Memory B cell (primary cell): ENCODE results near the gene POU2AF3.

ENCODE experiments used
- ATAC-seq: fragments of 150-1000 bp; cut with Tn5 transposase; 2 replicates; pipeline ENCODE4 v1.10.0; 2021; ENCODE audit warnings: low read depth, mild to moderate bottlenecking, moderate library complexity
- DNase-seq, 2 donors: peaks; one replicate each; pipeline ENCODE4 v3.0.0; 2022; ENCODE audit warnings: low spot score in 2 of 2
- H3K27ac Mint-ChIP-seq: one replicate; pipeline ENCODE4 v1.8.0; 2022; ENCODE audit warnings: mild to moderate bottlenecking, moderate library complexity, mixed read lengths
- H3K27me3 Mint-ChIP-seq: one replicate; pipeline ENCODE4 v1.8.0; 2022; ENCODE audit warnings: mixed read lengths
- H3K36me3 Mint-ChIP-seq: one replicate; pipeline ENCODE4 v1.8.0; 2022; ENCODE audit warnings: mild to moderate bottlenecking, mixed read lengths
- H3K4me1 Mint-ChIP-seq: one replicate; pipeline ENCODE4 v1.8.0; 2022; ENCODE audit warnings: mixed read lengths
- H3K4me3 Mint-ChIP-seq: one replicate; pipeline ENCODE4 v1.8.0; 2022; ENCODE audit warnings: mild to moderate bottlenecking, moderate library complexity, mixed read lengths
- H3K9me3 Mint-ChIP-seq: one replicate; pipeline ENCODE4 v1.8.0; 2022; ENCODE audit warnings: mixed read lengths

Gene POU2AF3

GRCh38 chr11:111327908-111328624, 29.7 kb downstream of the POU2AF3 start:
- no peaks in the 10 kb centered on the region for H3K9me3 Mint-ChIP-seq
- DNase-seq (no peak), ATAC-seq (no peak)
- H3K4me1 Mint-ChIP-seq: peaks cover 2% of the 10 kb centered on the region
- no peaks in the 10 kb centered on the region for H3K27me3 Mint-ChIP-seq
- H3K27ac Mint-ChIP-seq: no peak overlapping the region
- no peak overlapping the region for H3K4me3 Mint-ChIP-seq
- peaks cover 14% of the 10 kb centered on the region for H3K36me3 Mint-ChIP-seq

- Mint-ChIP-seq H3K9me3 (no peaks in the 10 kb centered on the region), H3K27me3 (no peaks in the 10 kb centered on the region), H3K36me3 (peaks cover 20% of the 10 kb centered on the region), H3K4me3 (no peak overlapping the region), H3K27ac (no peak overlapping the region), H3K4me1 (peaks cover 8% of the 10 kb centered on the region)
- DNase-seq (no peak), ATAC-seq (no peak)
Measured at GRCh38 chr11:111329306-111330204, 31.2 kb downstream of the POU2AF3 start.

GRCh38 chr11:111330234-111330893, 32.0 kb downstream of the POU2AF3 start:
- Mint-ChIP-seq H3K27ac (no peak overlapping the region), H3K9me3 (no peaks in the 10 kb centered on the region), H3K36me3 (peaks cover 17% of the 10 kb centered on the region), H3K4me1 (peaks cover 8% of the 10 kb centered on the region), H3K27me3 (no peaks in the 10 kb centered on the region), H3K4me3 (no peak overlapping the region)
- ATAC-seq: no peak
- DNase-seq: no peak

- ATAC-seq (no peak), DNase-seq (no peak)
- Mint-ChIP-seq H3K27me3 (no peaks in the 10 kb centered on the region), H3K4me3 (no peak overlapping the region), H3K9me3 (no peaks in the 10 kb centered on the region), H3K36me3 (peaks cover 16% of the 10 kb centered on the region), H3K27ac (no peak overlapping the region), H3K4me1 (peaks cover 8% of the 10 kb centered on the region)
Measured at GRCh38 chr11:111331711-111332479, 33.5 kb downstream of the POU2AF3 start.

- peaks cover 27% of the 10 kb centered on the region for H3K36me3 Mint-ChIP-seq
- no peak for ATAC-seq
- no peaks in the 10 kb centered on the region for H3K27me3 Mint-ChIP-seq
- no peak overlapping the region for H3K27ac Mint-ChIP-seq
- H3K4me1 Mint-ChIP-seq: peaks cover 8% of the 10 kb centered on the region
- no peak for DNase-seq
- no peak overlapping the region for H3K4me3 Mint-ChIP-seq
- peaks cover 4% of the 10 kb centered on the region for H3K9me3 Mint-ChIP-seq
Measured at GRCh38 chr11:111334532-111335502, 36.5 kb downstream of the POU2AF3 start.

GRCh38 chr11:111335549-111335948, 37.2 kb downstream of the POU2AF3 start:
- H3K9me3 Mint-ChIP-seq: peaks cover 4% of the 10 kb centered on the region
- no peak overlapping the region for H3K27ac Mint-ChIP-seq
- H3K36me3 Mint-ChIP-seq: peaks cover 27% of the 10 kb centered on the region
- H3K4me1 Mint-ChIP-seq: peaks cover 8% of the 10 kb centered on the region
- H3K4me3 Mint-ChIP-seq: no peak overlapping the region
- ATAC-seq: no peak
- DNase-seq: no peak
- no peaks in the 10 kb centered on the region for H3K27me3 Mint-ChIP-seq

- no peaks in the 10 kb centered on the region for H3K27me3 Mint-ChIP-seq
- peaks cover 6% of the 10 kb centered on the region for H3K4me1 Mint-ChIP-seq
- H3K4me3 Mint-ChIP-seq: no peak overlapping the region
- peaks cover 4% of the 10 kb centered on the region for H3K9me3 Mint-ChIP-seq
- ATAC-seq (no peak), DNase-seq (no peak)
- H3K36me3 Mint-ChIP-seq: peaks cover 27% of the 10 kb centered on the region
- H3K27ac Mint-ChIP-seq: no peak overlapping the region
Measured at GRCh38 chr11:111336062-111336461, 37.7 kb downstream of the POU2AF3 start.

- Mint-ChIP-seq H3K36me3 (peaks cover 24% of the 10 kb centered on the region), H3K27me3 (no peaks in the 10 kb centered on the region), H3K4me3 (no peak overlapping the region), H3K27ac (no peak overlapping the region), H3K4me1 (peaks cover 6% of the 10 kb centered on the region), H3K9me3 (peaks cover 4% of the 10 kb centered on the region)
- no peak for DNase-seq
- ATAC-seq: no peak
Measured at GRCh38 chr11:111336582-111337256, 38.4 kb downstream of the POU2AF3 start.

GRCh38 chr11:111339758-111340388, 41.5 kb downstream of the POU2AF3 start:
- Mint-ChIP-seq H3K36me3 (peaks cover 14% of the 10 kb centered on the region), H3K27ac (no peak overlapping the region), H3K9me3 (peaks cover 4% of the 10 kb centered on the region), H3K27me3 (no peaks in the 10 kb centered on the region), H3K4me1 (peaks cover 2% of the 10 kb centered on the region), H3K4me3 (no peak overlapping the region)
- DNase-seq (no peak), ATAC-seq (no peak)

- no peak overlapping the region for H3K27ac Mint-ChIP-seq
- DNase-seq: no peak
- peaks cover 11% of the 10 kb centered on the region for H3K36me3 Mint-ChIP-seq
- peaks cover 23% of the 10 kb centered on the region for H3K4me1 Mint-ChIP-seq
- peaks cover 4% of the 10 kb centered on the region for H3K9me3 Mint-ChIP-seq
- no peaks in the 10 kb centered on the region for H3K27me3 Mint-ChIP-seq
- H3K4me3 Mint-ChIP-seq: no peak overlapping the region
- ATAC-seq: no peak
Measured at GRCh38 chr11:111342329-111342728, 44.0 kb downstream of the POU2AF3 start.

GRCh38 chr11:111344032-111344431, 45.7 kb downstream of the POU2AF3 start:
- H3K9me3 Mint-ChIP-seq: peaks cover 4% of the 10 kb centered on the region

More at GRCh38 chr11:111344032-111344431, 45.7 kb downstream of the POU2AF3 start:
- peaks cover 4% of the 10 kb centered on the region for H3K36me3 Mint-ChIP-seq
- H3K4me3 Mint-ChIP-seq: no peak overlapping the region
- no peak overlapping the region for H3K27ac Mint-ChIP-seq
- DNase-seq (no peak), ATAC-seq (no peak)
- H3K4me1 Mint-ChIP-seq: peaks cover 25% of the 10 kb centered on the region
- no peaks in the 10 kb centered on the region for H3K27me3 Mint-ChIP-seq
